ENCODE measurements around the gene FLOT1.
"Not testable (repeated sequence)": the region's sequence is repeated elsewhere in the genome, so short reads cannot be mapped to it uniquely, and the experiment has no call there.

The FLOT1 gene

DNA sequence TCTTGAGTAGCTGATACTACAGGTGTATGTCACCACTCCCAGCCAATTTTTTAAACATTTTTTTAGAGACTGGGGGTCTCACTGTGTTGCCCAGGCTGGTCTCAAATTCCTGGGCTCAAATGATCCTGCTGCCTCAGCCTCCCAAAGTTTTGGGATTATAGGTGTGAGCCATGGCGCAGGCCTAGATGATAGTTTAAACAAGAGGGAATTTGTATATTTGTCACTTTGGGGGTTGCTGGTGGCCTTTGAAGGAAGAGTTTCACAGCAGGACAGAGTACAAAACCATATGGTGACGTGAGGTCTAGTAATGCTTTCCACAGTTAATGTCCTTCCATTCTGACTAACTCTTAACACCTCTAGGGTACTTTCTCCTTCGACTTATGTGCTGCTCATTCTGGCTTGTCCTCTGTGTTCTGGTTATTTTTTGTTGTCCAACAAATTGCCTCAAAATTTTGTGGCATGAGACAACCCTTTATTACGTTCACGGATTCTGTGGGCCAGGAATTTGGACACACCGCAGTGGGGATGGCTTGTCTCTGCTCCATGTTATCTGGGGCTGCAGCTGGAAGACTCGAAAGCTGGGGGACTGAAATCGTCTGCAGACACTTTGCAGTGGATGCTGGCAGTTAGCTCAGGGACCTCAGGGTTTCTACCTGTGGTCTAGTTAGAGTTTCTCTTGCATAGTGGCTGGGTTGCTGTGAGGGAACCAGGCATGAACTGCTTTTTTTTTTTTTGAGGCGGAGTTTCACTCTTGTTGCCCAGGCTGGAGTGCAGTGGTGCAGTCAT lies 24.9 kb upstream of the FLOT1 start:
- DNase-seq (ENCODE audit: low read depth in 2 of 2), result no peak

DNA sequence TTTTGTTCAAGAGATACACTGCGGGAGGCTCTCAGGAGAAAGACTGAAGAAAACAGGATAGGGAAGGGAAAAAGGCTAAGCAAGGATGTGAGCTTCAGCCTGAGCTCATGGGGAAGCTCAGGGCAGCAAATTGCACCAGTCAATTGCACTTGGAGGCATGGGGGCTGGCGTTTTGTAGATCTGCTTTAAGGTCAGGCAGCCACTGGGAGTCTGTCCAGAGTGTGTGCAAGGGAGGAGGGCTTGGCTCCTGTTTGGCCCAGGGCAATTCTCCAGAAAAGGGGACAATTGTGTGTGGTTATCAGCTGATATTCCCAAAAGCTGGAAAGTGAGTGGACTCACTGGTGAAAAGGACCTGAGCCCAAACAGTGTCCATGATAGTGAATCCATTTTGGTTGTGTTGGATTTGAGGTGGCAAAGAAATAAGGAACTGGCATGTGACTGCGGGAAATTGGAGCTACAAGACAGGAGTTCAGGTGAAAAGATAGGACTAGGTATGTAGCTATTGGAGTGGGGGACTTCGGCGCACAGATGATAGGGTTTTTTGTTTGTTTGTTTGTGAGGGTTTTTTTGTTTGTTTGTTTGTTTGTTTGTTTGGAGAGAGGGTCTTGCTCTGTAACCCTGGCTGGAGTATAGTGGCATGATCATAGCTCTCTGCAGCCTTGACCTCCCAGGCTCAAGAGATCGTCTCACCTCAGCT lies 24.1 kb upstream of the FLOT1 start:
- DNase-seq (ENCODE audit: low read depth in 2 of 2), result no peak

DNA sequence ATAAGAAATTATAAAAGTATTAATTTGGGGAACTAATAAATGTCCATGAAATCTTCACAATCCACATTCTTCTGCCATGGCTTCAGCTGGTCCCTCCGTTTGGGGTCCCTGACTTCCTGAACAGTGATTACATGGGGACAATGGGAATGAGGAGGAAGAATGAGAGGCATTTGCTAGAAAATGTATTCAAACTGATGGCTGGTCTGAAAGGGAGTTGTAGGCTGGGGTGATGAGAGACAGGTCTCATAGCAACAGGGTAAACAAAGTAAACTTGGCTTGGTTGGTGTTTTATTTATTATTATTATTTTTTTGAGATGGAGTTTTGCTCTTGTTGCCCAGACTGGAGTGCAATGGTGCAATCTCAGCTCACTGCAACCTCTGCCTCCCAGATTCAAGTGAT lies 23.0 kb upstream of the FLOT1 start:
- DNase-seq (ENCODE audit: low read depth in 2 of 2), result not testable (repeated sequence)

DNA sequence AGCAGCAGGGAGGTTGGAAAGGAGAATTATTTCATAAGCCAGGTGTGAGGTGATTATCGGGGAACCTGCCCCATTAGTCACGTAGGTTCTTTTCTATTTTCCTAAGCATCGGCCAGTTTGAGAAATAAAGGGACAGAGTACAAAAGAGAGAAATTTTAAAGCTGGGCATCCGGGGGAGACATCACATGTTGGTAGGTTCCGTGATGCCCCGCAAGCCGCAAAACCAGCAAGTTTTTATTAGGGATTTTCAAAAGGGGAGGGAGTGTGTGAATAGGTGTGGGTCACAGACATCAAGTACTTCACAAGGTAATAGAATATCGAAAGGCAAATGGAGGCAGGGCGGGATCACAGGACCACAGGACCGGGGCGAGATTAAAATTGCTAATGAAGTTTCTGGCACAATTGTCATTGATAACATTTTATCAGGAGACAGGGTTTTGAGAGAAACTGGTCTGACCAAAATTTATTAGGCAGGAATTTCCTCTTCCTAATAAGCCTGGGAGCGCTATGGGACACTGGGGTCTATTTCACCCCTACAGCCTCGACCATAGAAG lies 22.1 kb upstream of the FLOT1 start:
- not testable (repeated sequence) for DNase-seq (ENCODE audit: low read depth in 2 of 2)

DNA sequence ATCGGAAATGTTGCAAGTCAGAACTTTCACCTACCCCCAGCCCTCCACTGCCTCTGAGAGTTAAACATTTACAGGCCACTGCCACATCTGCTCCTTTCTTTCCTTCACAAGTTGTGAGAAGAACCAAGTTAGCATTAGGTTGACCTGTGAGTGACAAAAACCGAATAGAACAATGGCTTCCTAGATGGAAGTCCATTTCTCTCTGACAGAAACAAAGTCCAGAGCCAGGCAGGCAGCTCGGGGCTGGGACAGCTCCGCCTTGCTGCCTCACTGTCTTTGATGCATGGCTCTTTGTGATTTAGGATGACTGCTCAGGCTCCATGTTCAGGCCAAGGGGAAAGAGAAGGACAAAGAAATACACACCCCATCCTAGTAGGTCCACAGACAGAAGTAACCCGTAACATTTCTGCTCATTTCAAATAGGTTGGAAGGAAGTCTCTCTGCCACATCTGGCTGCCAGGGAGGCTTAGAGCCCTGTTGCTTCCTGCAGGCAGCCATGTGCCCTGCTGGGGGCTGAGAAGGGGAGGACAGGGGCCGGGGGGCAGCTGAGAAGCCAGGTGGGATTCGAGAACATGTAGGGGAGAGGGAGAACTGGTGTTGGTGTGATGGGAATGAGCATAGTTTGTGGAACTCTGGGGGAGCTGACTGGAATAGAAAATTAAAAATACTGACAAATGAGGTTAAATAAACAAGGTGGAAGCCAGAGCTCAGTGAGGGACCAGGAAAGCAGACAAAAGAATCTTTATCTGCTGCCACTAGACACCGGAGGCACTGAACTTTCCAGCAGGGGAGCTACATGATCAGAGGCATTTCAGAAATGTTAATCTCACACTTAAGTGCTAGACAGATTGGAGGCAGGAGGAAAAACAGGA lies 21.4 kb upstream of the FLOT1 start:
- no peak for DNase-seq (ENCODE audit: low read depth in 2 of 2)

DNA sequence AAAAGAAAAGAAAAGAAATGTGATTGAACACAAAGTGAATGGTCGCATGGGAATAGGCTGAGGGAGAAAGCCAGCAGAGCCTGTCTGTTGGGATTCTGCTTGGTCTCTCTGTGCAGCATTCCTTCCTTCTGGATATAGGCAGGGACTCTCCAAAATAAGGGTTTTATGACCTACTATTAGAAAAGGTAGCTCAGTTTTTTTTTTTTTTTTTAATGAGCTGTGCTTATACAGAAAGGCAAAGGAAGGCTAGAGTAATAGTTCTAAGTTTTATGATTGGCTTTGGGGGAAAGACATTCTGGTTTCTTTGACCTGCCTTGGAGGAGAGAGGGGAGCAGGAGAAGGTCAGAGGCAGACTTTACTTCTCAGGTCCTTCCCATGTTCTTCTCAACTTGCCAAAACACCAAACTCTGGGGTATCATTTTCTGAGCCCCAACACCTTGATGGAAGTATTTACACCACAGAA lies 20.7 kb upstream of the FLOT1 start:
- no peak for DNase-seq (ENCODE audit: low read depth in 2 of 2)

DNA sequence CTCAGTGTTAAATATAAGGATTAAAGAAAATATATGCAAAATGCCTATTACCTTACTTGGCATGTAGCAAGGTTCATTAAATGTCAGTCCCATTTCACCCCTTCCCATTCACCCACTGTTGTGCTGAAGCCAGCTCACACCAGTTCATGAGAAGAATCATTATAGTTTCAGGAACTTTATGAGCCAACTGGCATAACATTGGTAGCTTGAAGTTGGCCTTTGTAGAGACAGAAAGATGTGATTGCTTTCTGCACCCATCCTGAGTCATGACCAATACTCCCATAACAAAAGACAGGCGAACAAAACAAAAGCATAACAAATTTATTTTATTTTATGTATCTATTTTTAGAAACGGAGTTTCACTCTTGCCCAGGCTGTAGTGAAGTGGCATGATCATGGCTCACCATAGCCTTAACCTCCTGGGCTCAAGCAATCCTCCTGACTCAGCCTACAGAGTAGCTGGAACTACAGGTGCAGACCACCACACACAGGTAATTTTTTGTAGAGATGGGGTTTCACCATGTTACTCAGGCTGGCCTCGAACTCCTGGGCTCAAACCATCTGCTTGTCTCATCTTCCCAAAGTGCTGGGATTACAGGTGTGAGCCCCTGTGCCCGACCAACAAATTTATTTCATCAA lies 19.4 kb upstream of the FLOT1 start:
- no peak for DNase-seq (ENCODE audit: low read depth in 2 of 2)

DNA sequence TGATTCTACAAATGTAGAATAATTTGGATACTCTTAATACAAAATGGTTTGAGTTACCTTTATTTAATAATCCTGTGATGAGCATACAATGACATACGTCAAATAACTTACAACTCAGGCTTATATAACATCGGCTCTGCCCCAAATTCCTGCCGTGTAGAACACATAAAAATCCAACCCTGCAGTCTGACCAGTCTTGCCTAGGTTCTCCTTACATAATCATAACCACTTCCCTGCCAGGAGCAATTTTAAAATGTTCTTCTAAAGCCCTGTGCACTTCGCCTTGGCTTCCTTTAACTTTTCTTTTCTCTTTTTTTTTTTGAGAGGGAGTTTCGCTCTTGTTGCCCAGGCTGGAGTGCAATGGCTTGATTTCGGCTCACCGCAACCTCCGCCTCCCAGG lies 18.1 kb upstream of the FLOT1 start:
- DNase-seq (ENCODE audit: low read depth in 2 of 2), result no peak

DNA sequence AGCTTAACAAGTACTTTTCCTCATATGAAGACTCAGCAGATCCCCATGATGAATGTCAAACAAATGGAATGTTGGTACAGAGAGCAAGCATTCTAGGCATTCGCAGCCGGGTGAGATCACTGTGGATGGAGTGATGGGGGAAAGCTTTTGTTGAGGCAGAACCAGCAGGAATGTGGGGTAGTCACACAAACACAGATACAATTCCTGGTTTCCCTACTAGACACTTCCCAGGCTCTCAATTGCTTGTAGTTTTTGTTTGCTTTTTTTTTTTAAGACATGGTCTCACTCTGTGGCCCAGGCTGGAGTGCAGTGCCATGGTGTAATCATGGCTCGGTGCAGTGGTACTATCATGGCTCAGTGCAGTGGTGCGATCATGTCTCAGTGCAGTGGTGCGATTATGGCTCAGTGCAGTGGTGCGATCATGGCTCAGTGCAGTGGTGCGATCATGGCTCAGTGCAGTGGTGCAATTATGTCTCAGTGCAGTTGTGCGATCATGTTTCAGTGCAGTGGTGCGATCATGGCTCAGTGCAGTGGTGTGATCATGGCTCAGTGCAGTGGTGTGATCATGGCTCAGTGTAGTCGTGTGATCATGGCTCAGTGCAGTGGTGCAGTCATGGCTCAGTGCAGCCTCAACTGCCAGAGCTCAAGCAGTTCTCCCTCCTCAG lies 17.2 kb upstream of the FLOT1 start:
- DNase-seq (ENCODE audit: low read depth in 2 of 2), result no peak

DNA sequence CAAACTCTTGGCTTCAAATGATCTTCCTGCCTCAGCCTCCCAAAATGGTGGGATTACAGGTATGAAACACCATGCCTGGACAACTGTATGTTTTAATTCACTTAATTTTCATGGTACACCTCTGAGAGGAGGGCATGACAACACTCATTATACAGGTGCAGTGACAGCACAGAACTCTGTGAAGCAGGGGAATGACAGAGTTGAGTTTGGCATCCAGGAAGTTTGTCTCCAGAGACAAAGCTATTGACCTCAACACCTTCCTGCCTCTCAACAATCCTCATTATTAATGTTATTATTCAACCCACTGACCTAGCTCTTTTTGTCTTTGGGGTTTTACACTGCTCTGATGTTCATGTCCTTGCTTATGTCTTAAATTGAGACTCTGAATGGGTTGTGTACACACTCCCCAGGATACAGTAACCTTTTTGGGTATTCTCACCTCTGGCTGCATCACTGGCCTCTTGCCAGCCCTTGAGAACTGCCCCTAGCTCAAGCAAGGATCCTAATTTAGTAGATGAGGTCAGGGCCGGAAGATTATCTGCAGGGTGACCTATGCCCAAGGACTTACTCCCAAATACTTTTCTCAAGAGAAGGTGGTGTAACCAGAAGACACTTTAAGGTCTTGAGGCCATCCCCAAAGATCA lies 14.9 kb upstream of the FLOT1 start:
- DNase-seq (ENCODE audit: low read depth in 2 of 2), result no peak

DNA sequence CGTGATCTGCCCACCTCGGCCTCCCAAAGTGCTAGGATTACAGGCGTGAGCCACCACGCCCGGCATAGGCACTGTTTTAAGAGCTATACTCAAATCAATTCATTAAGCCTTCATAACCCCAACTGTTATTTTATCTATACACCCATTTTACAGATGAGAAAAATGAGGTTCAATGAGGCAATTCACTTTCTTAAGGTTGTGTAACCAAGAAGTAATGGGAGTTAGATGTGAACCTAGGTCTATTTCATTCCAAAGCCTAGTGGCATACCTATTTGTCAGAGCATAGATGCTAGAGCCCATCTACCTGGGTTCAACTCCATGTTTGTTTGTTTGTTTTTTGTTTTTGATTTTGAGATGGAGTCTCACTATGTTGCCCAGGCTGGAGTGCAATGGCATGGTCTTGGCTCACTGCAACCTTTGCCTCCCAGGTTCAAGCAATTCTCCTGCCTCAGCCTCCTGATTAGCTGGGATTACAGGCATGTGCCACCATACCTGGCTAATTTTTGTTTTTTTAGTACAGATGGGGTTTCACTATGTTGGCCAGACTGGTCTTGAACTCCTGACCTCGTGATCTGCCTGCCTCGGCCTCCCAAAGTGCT lies 14.0 kb upstream of the FLOT1 start:
- not testable (repeated sequence) for DNase-seq (ENCODE audit: low read depth in 2 of 2)

DNA sequence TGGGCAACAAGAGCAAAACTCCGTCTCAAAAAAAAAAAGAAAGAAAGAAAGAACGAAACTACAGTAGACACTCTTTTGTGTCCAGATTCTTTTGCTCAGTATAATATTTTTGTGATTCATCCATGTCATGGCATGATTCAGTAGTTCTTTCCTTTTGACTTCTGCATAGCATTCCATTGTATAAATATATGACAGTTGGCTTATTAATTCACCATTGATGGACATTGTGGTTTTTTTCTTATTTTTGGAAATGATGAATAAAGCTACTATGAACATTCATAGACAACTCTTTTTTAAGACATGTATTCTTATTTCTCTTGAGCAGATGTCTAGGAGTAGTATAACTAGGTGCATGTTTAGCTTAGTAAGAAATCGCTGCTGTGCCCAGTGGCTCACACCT lies 12.1 kb upstream of the FLOT1 start:
- no peak for DNase-seq (ENCODE audit: low read depth in 2 of 2)

DNA sequence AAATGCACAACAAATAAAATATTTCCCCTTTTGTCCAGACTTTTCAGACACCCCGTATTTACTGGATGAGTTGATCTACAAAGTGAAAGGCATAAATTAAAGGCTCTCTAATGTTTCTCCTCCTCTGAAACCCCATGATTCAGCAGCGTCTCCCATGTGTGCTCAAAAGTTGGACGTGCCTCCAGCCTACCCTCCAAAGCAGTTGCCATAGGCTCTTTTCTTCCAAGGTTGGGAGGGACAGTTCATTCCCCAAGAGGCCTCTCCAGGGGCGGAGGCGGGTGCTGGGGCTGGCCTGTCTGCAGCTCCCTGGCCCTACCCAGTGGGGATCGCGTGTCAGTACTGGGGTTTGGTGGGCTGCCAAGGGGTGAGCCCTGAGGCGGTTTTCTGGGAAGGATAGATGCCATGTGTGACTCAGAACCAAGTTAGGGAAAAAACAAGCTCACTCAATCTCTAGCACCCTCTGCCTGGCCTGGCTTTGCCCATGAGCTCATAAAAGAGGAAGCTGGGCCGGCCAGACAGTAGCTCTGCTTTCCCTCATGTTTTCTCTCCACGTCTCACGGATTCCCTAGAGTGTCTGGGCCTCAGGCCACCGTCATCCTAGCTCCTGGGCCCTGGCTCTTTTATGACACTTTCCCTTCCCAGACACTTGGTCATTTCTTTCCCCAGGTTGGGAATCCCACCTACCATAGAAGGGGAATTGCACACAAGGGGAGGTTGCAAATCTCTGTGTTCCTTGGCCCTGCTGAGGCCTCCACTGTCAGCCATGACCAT lies 9.9 kb upstream of the FLOT1 start:
- DNase-seq (ENCODE audit: low read depth in 2 of 2), result no peak

DNA sequence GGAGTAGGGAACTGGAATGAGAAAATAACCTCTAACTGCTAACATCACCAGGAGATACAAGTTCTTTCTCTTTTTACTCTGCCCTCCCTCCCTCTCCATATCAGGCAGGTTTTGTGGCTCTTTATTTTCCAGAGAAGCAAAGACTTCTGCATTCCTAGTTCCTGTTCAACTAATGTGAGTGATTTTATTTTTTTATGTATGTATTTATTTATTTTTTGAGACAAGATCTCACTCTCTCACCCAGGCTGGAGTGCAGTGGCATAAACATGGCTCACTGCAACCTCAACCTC lies 7.8 kb upstream of the FLOT1 start:
- no peak for DNase-seq (ENCODE audit: low read depth in 2 of 2)

DNA sequence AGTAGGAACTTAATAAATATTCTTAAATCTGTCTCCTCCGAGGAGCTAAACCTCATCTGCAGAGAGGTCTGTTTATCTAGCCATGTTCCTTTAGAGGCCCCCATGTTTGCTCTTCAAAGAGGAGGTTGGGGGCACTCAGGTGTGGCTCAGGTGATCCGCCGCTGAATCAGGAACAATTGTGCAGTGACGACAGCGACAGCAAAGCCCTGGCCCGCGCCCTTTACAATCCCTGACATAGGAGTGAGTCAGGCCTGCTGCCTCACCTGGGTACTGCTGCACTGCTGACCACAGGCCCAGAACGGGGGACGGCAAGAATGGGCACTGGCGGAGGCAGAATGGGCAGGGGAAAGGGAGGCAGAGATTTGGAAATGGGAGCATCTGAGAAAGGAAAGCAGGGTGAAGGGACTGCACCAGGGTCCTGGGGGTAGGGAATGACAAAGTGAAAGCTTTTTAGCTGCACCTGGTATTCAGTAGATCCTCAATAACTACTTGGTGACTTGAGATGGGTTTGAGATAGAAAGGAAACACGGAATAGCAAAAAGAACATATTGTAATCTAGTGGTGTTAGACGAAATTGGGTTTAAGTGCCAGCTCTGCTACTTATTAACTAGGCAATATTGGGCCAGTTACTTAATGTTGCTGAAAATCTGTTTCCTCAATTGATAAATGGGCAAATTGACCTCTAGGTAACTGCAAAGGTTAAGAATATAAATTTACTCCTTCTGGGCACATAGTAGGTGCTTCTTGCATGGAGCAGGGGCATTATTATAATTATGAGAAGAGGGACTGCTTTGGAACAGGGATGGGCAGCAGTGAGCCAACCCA lies 7.3 kb upstream of the FLOT1 start:
- no peak for DNase-seq (ENCODE audit: low read depth in 2 of 2)

DNA sequence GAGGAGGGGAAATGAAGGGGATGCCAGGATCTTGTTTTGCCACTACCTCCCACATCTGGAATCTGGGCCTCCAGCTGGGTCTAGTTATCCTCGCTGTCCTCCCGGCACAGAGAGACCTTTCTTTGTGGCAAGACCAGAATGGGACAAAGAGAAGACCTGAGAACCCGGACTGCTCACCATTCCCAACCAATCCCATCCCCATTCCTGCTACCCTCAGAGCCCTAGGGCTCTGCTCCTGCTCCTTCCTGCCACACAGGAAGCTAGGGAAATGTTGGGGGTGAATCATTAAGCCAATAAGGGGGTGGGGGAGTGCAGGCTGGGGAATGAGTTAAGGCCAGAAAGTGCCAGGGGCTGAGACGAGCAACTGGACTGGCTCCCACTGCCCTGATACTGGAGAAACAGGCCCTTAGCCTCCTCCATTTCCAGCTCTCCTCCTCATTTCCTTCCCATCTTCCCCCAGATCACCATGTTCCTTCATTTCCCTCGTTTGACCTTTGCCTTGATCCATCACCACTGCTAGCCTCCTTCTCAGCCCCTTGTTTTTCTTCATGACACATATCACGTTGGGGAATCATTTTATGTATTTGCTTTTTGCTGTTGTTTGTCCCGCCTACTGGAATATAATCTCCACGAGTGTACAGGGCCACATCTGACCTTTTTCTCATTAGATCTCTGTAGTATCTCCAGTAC lies 6.5 kb upstream of the FLOT1 start:
- DNase-seq (ENCODE audit: low read depth in 2 of 2), result no peak

DNA sequence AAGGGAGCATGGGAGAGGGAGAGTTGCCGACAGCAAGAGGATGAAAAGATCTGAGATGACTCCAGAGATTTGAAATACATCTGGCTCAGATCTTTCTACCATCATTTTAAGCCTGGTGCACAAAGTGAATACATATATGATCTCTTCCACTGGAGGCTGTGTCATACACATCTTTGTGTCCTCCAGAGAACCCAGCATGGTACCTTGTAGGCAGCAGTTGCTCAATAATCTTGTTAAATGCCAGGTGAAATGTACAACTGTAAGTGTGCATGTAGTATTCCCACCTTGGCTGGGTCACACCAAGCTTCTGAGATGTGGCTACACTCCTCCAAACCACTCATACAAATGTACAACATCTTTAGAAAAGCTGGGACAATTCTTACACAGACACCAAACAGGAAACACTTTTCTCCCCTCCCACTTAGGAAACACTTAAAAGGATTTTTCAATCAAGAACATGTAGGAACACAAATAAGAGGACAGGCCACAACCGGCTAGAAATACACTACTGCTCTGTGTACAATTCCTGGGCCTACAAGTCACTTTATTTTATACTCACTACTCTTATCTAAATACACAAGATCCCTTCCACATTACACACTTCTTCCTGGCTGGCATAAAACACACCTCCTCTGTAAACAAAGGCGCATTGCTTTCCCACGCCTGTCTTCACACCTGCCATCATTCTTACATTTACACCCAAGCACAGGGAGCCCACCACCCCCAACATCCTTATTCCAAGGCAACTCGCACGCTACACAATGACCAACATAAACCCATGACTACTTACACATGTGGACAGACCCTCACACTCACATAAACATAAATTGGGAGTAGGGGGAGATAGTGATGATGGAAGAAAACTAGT lies 5.6 kb upstream of the FLOT1 start:
- DNase-seq (ENCODE audit: low read depth in 2 of 2), result no peak

Data from stimulated activated CD8-positive, alpha-beta memory T cell treated with anti-CD3 and anti-CD28 coated beads, Interleukin-2, amount 100 ng/mL, for 48 hours (primary cell).